ES-I3 (cell line): ENCODE results near the gene RTP3.
"Not testable (repeated sequence)": the region's sequence is repeated elsewhere in the genome, so short reads cannot be mapped to it uniquely, and the experiment has no call there.

Experiments used
- H3K36me3 ChIP-seq: 2 replicates; pipeline ENCODE4 v1.6.1; 2013; ENCODE audit warnings: mild to moderate bottlenecking, low read length, control low read depth, moderate library complexity; ENCODE audit not compliant: insufficient read depth
- H3K4me1 ChIP-seq: 2 replicates; pipeline ENCODE4 v1.6.1; 2013; ENCODE audit warnings: mild to moderate bottlenecking, control low read depth, low read length; ENCODE audit not compliant: insufficient read depth
- H3K9ac ChIP-seq: 2 replicates; pipeline ENCODE4 v1.6.1; 2013; ENCODE audit warnings: low read depth, mild to moderate bottlenecking, low read length, moderate library complexity
- H3K9me3 ChIP-seq: 2 replicates; pipeline ENCODE4 v1.6.1; 2013; ENCODE audit warnings: mild to moderate bottlenecking, low read length, moderate library complexity; ENCODE audit not compliant: control insufficient read depth, insufficient read depth

The RTP3 gene

GRCh38 chr3:46508850-46509591 lies 11.2 kb downstream of the RTP3 start:
- Histone ChIP-seq H3K9ac (no peak overlapping the region), H3K4me1 (peaks cover 5% of the 10 kb centered on the region; the same call in 1 of the 2 replicates), H3K36me3 (no peaks in the 10 kb centered on the region), H3K9me3 (no peaks in the 10 kb centered on the region)

GRCh38 chr3:46509661-46510187 lies 11.9 kb downstream of the RTP3 start:
- H3K4me1 ChIP-seq = peaks cover 5% of the 10 kb centered on the region; the same call in 1 of the 2 replicates
- no peak overlapping the region for H3K9ac ChIP-seq
- H3K36me3 ChIP-seq = no peaks in the 10 kb centered on the region

GRCh38 chr3:46512191-46512749 lies 14.5 kb downstream of the RTP3 start:
- Histone ChIP-seq H3K9me3 (no peaks in the 10 kb centered on the region), H3K9ac (no peak overlapping the region), H3K4me1 (no peaks in the 10 kb centered on the region), H3K36me3 (no peaks in the 10 kb centered on the region)

More at GRCh38 chr3:46509661-46510187, 11.9 kb downstream of the RTP3 start:
- no peaks in the 10 kb centered on the region for H3K9me3 ChIP-seq

- H3K36me3 ChIP-seq = no peaks in the 10 kb centered on the region
- no peaks in the 10 kb centered on the region for H3K9me3 ChIP-seq
- no peaks in the 10 kb centered on the region for H3K4me1 ChIP-seq
- H3K9ac ChIP-seq = no peak overlapping the region
These were observed 18.7 kb downstream of the RTP3 start for GRCh38 chr3:46516521-46516920.

GRCh38 chr3:46517016-46517783 lies 19.4 kb downstream of the RTP3 start:
- Histone ChIP-seq H3K9ac (no peak overlapping the region), H3K4me1 (no peaks in the 10 kb centered on the region), H3K36me3 (no peaks in the 10 kb centered on the region), H3K9me3 (no peaks in the 10 kb centered on the region)

GRCh38 chr3:46517784-46518181 lies 20.0 kb downstream of the RTP3 start:
- no peaks in the 10 kb centered on the region for H3K36me3 ChIP-seq
- no peak overlapping the region for H3K9ac ChIP-seq
- H3K9me3 ChIP-seq = no peaks in the 10 kb centered on the region
- no peaks in the 10 kb centered on the region for H3K4me1 ChIP-seq

- no peaks in the 10 kb centered on the region for H3K9me3 ChIP-seq
- no peaks in the 10 kb centered on the region for H3K4me1 ChIP-seq
- H3K9ac ChIP-seq = no peak overlapping the region
- no peaks in the 10 kb centered on the region for H3K36me3 ChIP-seq
These were observed 22.2 kb downstream of the RTP3 start for GRCh38 chr3:46519952-46520351.

GRCh38 chr3:46520531-46520930 lies 22.8 kb downstream of the RTP3 start:
- Histone ChIP-seq H3K36me3 (no peaks in the 10 kb centered on the region), H3K4me1 (no peaks in the 10 kb centered on the region), H3K9me3 (no peaks in the 10 kb centered on the region), H3K9ac (no peak overlapping the region)

GRCh38 chr3:46521096-46521495 lies 23.3 kb downstream of the RTP3 start:
- Histone ChIP-seq H3K4me1 (no peaks in the 10 kb centered on the region), H3K9ac (no peak overlapping the region), H3K36me3 (no peaks in the 10 kb centered on the region), H3K9me3 (no peaks in the 10 kb centered on the region)

- H3K4me1 ChIP-seq, H3K36me3 ChIP-seq, H3K9me3 ChIP-seq, H3K9ac ChIP-seq: not testable (repeated sequence)
These were observed 24.4 kb downstream of the RTP3 start for GRCh38 chr3:46522201-46522600.

- no peak overlapping the region for H3K9ac ChIP-seq
- no peaks in the 10 kb centered on the region for H3K36me3 ChIP-seq
- no peaks in the 10 kb centered on the region for H3K4me1 ChIP-seq
- H3K9me3 ChIP-seq = no peaks in the 10 kb centered on the region
These were observed 25.8 kb downstream of the RTP3 start for GRCh38 chr3:46523556-46523955.

- no peak overlapping the region for H3K9ac ChIP-seq
- H3K36me3 ChIP-seq = no peaks in the 10 kb centered on the region
- H3K4me1 ChIP-seq = no peaks in the 10 kb centered on the region
- no peaks in the 10 kb centered on the region for H3K9me3 ChIP-seq
These were observed 26.2 kb downstream of the RTP3 start for GRCh38 chr3:46524008-46524407.

- no peaks in the 10 kb centered on the region for H3K9me3 ChIP-seq
- H3K9ac ChIP-seq = no peak overlapping the region
- no peaks in the 10 kb centered on the region for H3K36me3 ChIP-seq
- no peaks in the 10 kb centered on the region for H3K4me1 ChIP-seq
These were observed 27.1 kb downstream of the RTP3 start for GRCh38 chr3:46524832-46525231.

- no peaks in the 10 kb centered on the region for H3K36me3 ChIP-seq
- H3K9me3 ChIP-seq = no peaks in the 10 kb centered on the region
- H3K4me1 ChIP-seq = no peaks in the 10 kb centered on the region
- no peak overlapping the region for H3K9ac ChIP-seq
These were observed 29.5 kb downstream of the RTP3 start for GRCh38 chr3:46527239-46527638.
